ENCODE measurements around the gene SHC2.

The SHC2 gene

DNA sequence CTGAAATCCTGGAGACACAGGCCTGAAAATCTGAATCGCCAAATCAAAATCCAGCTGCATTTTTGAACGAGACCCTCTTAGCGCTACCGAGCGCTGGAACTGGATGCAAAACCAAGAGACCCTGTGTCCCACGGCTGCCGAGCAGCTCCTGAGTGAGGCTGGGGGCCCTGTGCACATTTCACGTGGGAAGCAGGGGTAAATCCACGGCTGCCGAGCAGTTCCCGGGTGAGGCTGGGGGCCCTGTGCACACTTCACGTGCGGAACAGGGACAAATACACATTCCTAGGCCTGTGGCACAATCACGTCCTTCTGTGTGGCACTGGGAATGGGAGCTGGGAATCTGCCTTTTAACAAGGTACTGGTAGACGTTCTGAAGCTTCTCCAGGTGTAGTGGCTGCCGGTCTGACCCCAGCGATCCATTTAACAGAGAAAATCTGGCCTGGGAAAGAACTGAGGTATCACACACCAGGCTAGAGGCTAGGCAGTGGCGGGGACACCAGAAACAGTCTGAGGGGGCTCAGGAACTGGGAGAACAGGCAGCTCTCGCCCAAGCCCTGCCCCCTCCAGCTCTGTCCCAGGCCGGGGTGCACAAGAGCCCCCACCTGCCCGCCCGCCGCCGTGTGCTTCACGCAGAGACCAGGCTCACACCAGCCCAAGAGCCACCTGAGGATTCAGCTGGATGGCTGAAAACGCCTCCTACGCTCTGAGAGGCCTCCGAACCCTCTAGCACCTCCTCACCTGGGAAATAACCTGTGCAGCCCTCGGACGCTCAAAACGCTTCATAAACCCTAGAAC is 40.9 kb downstream of the SHC2 start:
- no peak for DNase-seq (ENCODE audit: low read depth, low spot score)
- CTCF ChIA-PET: no interaction called here
- no peak overlapping the region for H3K4me3 ChIP-seq (ENCODE audit: low read depth, low read length)
- POLR2A ChIA-PET: no interaction called here
- TF ChIP-seq, protein P1, sequence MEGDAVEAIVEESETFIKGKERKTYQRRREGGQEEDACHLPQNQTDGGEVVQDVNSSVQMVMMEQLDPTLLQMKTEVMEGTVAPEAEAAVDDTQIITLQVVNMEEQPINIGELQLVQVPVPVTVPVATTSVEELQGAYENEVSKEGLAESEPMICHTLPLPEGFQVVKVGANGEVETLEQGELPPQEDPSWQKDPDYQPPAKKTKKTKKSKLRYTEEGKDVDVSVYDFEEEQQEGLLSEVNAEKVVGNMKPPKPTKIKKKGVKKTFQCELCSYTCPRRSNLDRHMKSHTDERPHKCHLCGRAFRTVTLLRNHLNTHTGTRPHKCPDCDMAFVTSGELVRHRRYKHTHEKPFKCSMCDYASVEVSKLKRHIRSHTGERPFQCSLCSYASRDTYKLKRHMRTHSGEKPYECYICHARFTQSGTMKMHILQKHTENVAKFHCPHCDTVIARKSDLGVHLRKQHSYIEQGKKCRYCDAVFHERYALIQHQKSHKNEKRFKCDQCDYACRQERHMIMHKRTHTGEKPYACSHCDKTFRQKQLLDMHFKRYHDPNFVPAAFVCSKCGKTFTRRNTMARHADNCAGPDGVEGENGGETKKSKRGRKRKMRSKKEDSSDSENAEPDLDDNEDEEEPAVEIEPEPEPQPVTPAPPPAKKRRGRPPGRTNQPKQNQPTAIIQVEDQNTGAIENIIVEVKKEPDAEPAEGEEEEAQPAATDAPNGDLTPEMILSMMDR (IDR thresholded peaks at IDR 0.05; ENCODE audit: insufficient read depth, low read length, missing control alignments): no peak

DNA sequence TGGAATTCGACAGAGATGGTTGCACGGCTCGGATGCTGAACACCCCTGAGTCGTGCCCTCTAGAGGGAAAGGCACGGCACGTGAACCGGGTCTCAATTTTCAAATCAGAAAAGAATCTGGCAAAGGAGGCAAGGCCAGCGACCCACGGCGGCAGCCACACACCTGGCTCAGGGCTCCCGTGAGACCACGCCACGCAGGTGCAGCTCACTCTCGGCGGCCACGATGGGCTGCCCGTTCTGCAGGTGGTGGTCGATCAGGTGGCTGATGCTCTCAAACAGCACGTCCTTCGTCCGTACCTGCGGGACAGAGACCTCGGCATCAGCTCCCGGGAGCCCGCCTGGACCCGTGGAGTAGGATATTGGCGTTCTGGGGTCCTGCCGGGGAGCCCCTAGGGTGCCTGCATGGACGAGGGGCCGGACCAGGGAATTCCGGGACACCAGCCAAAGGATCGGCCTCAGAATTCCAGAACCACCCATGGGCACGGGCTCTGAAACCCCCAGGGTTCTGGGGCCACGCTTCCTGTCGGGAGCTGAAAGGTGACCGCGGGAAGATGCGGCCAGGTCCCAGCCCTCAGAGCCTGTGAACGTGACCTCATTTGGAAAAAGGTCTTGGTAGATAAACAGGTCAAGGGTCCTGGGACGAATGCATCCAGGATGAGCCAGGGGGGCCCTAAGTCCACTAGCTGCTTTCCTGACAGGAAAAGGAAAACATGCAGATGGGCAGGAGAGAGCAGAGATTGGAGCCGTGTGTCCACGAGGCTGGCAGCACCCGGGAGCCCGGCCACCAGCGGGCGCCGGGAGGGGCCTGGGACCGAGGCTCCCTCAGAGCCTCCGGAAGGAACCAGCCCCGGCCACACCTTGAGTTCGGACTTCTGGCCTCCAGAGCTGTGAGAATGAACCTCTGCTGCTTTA is 41.8 kb downstream of the SHC2 start:
- POLR2A ChIA-PET: no interaction called here

DNA sequence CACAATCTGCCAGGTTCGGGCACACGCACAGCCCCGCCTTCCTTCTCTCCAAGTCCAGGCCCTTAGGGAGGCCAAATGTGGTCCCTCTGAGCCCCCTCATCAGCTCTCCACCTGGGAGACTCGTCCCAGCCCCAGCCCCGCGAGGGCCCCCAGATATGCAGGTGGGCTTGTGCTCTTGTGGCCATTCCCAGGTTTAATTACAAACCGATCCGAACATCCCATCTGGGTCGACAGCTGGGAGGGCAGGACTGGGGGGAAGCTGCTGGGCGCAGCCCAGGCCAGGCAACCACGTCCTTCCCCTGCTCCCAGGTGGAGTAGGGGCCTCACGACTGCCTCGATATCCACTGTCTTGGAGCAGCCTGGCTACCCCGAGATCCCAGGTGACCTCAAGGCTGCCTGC is 44.4 kb downstream of the SHC2 start:
- H3K4me3 ChIP-seq (ENCODE audit: low read depth, low read length): no peak overlapping the region
- POLR2A ChIA-PET: no interaction called here
- DNase-seq (ENCODE audit: low read depth, low spot score): no peak
- TF ChIP-seq, protein P1 (IDR thresholded peaks at IDR 0.05; ENCODE audit: insufficient read depth, low read length, missing control alignments): no peak
- CTCF ChIA-PET: interaction anchor here (1.1 kb wide), 1 partner anchor 94 kb away, joined by 3 read pairs; no protein-coding TSS in a partner anchor

More for the DNA sequence above, 41.8 kb downstream of the SHC2 start:
- TF ChIP-seq, protein P1 (IDR thresholded peaks at IDR 0.05; ENCODE audit: insufficient read depth, low read length, missing control alignments): no peak
- no peak overlapping the region for H3K4me3 ChIP-seq (ENCODE audit: low read depth, low read length)
- CTCF ChIA-PET: no interaction called here
- no peak for DNase-seq (ENCODE audit: low read depth, low spot score)

DNA sequence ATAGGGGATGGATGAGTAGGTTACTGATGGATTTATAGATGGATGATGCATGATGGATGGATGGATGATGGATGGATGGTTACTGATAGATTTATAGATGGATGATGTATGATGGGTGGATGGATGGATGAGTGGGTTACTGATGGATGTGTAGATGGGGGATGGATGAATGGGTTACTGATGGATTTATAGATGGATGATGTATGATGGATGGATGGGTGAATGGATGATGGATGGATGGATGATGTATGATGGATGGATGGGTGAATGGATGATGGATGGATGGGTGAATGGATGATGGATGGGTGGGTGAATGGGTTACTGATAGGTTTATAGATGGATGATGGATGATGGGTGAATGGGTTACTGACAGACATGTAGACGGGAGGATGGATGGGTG is 45.5 kb downstream of the SHC2 start:
- ChIA-PET CTCF (no interaction called here), POLR2A (no interaction called here)
- no peak for DNase-seq (ENCODE audit: low read depth, low spot score)
- TF ChIP-seq, protein P1 (IDR thresholded peaks at IDR 0.05; ENCODE audit: insufficient read depth, low read length, missing control alignments): no peak
- no peak overlapping the region for H3K4me3 ChIP-seq (ENCODE audit: low read depth, low read length)

DNA sequence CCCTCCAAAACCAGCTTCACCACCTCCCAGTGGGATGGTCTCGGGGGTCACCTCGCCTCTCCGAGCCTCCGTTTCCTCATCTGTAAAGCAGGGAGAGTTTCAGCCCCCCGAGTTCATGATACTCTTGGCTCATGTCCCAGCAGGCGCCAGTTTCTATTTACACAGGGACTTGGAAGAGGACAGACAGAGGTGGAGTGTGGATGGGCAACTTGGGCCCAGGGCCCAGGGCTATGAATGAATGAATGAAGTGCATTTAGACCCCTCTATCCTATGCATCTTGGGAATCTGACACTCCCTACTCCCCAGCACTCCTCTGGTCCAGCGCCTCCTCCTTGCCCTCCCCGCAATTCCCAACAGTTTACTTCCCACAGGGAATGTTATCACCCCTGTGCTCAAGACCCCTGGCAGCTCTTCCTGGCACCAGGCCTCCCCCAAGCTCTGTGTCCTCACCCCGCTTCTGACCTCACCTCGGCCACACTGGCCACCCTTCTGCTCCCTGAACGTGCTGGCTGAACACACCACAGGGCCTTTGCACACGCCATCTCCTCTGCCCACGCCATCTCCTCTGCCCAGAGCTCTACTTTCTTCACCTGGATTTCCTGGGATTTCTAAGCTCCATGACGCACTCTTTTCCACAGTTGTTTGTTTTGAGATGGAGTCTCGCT is 46.9 kb downstream of the SHC2 start:
- POLR2A ChIA-PET: no interaction called here
- CTCF ChIA-PET: no interaction called here
- TF ChIP-seq, protein P1 (IDR thresholded peaks at IDR 0.05; ENCODE audit: insufficient read depth, low read length, missing control alignments): no peak
- no peak overlapping the region for H3K4me3 ChIP-seq (ENCODE audit: low read depth, low read length)
- no peak for DNase-seq (ENCODE audit: low read depth, low spot score)
